Panc1 (cell line): ENCODE results near the gene COL4A2. TPM values are rescaled to one million over a fixed set of nuclear protein-coding genes. Genes with fewer than 3 reads are reported as not detected.

Experiments
- ATAC-seq: fragments of 200-7000 bp; cut with Tn5 transposase; 2 replicates; pipeline ENCODE4 v1.9.1; 2020; ENCODE audit warnings: mild to moderate bottlenecking, moderate library complexity
- BruUV-seq: library from RNA; stranded (reverse); fragments of 400-500 nt; replicated peaks from 2 replicates; lab custom pipeline; 2021; lab: Mats Ljungman, UMichigan
- CTCF ChIA-PET: fragments of 300-600 bp; sonication (Branson Sonifier 250); formaldehyde crosslinking; loops from one replicate; lab custom pipeline; 2022; ENCODE audit warnings: antibody characterized with exemption; lab: Charles Lee
- POLR2A ChIA-PET: fragments of 300-600 bp; sonication (Branson Sonifier 250); formaldehyde crosslinking; loops from one replicate; lab custom pipeline; 2022; ENCODE audit warnings: antibody characterized with exemption; lab: Charles Lee
- DNase-seq: peaks from one replicate; pipeline ENCODE4 v3.0.0-alpha.2; 2010; ENCODE audit warnings: low read depth, low spot score
- H3K27ac ChIP-seq: 2 replicates; pipeline ENCODE4 v1.5.1; 2011; ENCODE audit warnings: mild to moderate bottlenecking, low read length, inconsistent platforms
- H3K27me3 ChIP-seq: fragments of 200-500 bp; sonication (Bioruptor generic); 2 replicates; pipeline ENCODE4 v1.6.0; 2014; ENCODE audit warnings: low read length, inconsistent platforms; ENCODE audit not compliant: control insufficient read depth, insufficient read depth
- H3K36me3 ChIP-seq: fragments of 200-500 bp; sonication (Bioruptor generic); 2 replicates; pipeline ENCODE4 v1.5.1; 2014; ENCODE audit warnings: inconsistent platforms, mild to moderate bottlenecking, low read length, moderate library complexity; ENCODE audit not compliant: control insufficient read depth, insufficient read depth
- H3K4me1 ChIP-seq: 2 replicates; pipeline ENCODE4 v1.5.1; 2011; ENCODE audit warnings: inconsistent platforms, mild to moderate bottlenecking, low read length, moderate library complexity; ENCODE audit not compliant: control insufficient read depth, insufficient read depth
- H3K4me3 ChIP-seq, 2 experiments: 2 replicates each; pipeline ENCODE4 v1.5.1; 2011 to 2012; ENCODE audit warnings: low read depth in 2 of 2, low read length in 2 of 2, mild to moderate bottlenecking in 2 of 2, inconsistent platforms in 1 of 2, moderate library complexity in 1 of 2
- H3K9me3 ChIP-seq: fragments of 200-500 bp; sonication (Bioruptor generic); 2 replicates; pipeline ENCODE4 v1.5.1; 2014; ENCODE audit warnings: low read depth, mild to moderate bottlenecking, inconsistent platforms, low read length, moderate library complexity; ENCODE audit not compliant: control insufficient read depth, insufficient read depth
- POLR2AphosphoS5 ChIP-seq: IDR thresholded peaks from 2 replicates; pipeline ENCODE4 v1.6.1; 2012; ENCODE audit warnings: mild to moderate bottlenecking, low read depth, low read length, moderate library complexity
- SIN3A ChIP-seq: IDR thresholded peaks from 2 replicates; pipeline ENCODE4 v1.6.1; 2012; ENCODE audit warnings: low read depth, mild to moderate bottlenecking, low read length, moderate library complexity, borderline replicate concordance; ENCODE audit not compliant: insufficient read depth
- TCF7L2 ChIP-seq: IDR thresholded peaks from 2 replicates; pipeline ENCODE4 v1.6.1; 2011; ENCODE audit warnings: mild to moderate bottlenecking, low read depth, low read length, inconsistent platforms
- in situ Hi-C: cut with HindIII; loops from 2 replicates; pipeline ENCODE4 v1.10.0; 2016; ENCODE audit warnings: low sequenced_read_pairs, low pct_unique_long_range_greater_than_20kb
- intact Hi-C: fragments of 100-400 bp; cut with micrococcal nuclease; formaldehyde crosslinking; loops from one replicate; pipeline ENCODE4 v1.10.0; 2022; ENCODE audit not compliant: unreplicated experiment
- total RNA-seq: library from RNA; stranded (reverse); gene quantifications from one replicate; pipeline ENCODE4 v1.2.1, GENCODE V29; 2021; ENCODE audit not compliant: unreplicated experiment
- TF ChIP-seq, protein P1 (sequence below): fragments of 450-650 bp; IDR thresholded peaks from 2 replicates; pipeline ENCODE4 v1.5.1; 2017; ENCODE audit warnings: mild to moderate bottlenecking
- TF ChIP-seq, protein P2 (sequence below), 2 experiments: IDR thresholded peaks; 2 replicates each; pipeline ENCODE4 v1.6.1; 2011 to 2012; ENCODE audit warnings: low read depth in 2 of 2, control low read depth in 1 of 2, low read length in 1 of 2, mild to moderate bottlenecking in 1 of 2, moderate library complexity in 1 of 2; ENCODE audit not compliant: insufficient read depth in 1 of 2

COL4A2 gene
- total RNA-seq, 1 experiment from 2014 or later, result 3.0 TPM

DNA sequence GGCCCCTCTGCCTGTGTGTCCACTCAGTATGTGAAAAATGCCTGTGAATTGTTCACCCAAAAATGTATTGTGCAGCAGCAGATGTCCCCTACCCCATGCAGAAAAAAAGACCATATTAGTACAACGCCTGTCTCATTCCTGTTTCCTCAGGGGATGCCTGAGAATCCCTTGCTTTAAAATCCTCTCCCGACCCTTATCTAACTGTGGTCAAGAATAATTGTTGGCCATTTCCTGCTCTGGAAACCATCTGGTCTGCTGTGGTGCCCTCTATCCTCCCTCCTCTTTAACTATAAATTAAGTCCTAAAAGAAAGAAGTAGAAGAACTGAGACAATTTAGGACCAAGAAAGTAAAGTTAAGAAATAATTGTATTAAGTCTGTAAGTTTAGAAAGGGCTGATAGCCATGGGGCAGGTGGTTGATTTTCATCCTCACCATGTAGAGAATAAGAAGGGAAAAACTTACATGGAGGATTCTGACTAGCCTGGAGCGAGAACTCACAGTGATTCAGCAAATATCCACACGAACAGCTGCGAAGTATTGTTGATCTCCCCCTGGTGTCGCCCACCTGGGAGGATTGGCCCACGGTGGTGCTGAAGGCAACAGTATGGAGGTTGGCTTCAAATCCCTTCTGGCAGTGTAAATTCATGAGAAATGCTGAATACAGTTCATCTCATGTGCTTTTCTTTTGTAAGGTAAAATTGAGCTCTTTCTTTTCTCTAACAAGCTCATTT is 85.6 kb downstream of the COL4A2 start:
- Histone ChIP-seq H3K36me3 (no peaks in the 10 kb centered on the region), H3K9me3 (no peaks in the 10 kb centered on the region), H3K4me1 (no peaks in the 10 kb centered on the region), H3K27me3 (no peaks in the 10 kb centered on the region), H3K27ac (no peak overlapping the region), H3K4me3 (no peak overlapping the region)
- POLR2A ChIA-PET, result no interaction called here
- ATAC-seq (no peak), DNase-seq (no peak)
- no TSS peak for BruUV-seq
- CTCF ChIA-PET, result no interaction called here
- intact Hi-C loops, result no loop called here
- in situ Hi-C loops, result no loop called here
- TF ChIP-seq SIN3A (no peak), TCF7L2 (no peak), POLR2AphosphoS5 (no peak)
- TF ChIP-seq, protein P1, sequence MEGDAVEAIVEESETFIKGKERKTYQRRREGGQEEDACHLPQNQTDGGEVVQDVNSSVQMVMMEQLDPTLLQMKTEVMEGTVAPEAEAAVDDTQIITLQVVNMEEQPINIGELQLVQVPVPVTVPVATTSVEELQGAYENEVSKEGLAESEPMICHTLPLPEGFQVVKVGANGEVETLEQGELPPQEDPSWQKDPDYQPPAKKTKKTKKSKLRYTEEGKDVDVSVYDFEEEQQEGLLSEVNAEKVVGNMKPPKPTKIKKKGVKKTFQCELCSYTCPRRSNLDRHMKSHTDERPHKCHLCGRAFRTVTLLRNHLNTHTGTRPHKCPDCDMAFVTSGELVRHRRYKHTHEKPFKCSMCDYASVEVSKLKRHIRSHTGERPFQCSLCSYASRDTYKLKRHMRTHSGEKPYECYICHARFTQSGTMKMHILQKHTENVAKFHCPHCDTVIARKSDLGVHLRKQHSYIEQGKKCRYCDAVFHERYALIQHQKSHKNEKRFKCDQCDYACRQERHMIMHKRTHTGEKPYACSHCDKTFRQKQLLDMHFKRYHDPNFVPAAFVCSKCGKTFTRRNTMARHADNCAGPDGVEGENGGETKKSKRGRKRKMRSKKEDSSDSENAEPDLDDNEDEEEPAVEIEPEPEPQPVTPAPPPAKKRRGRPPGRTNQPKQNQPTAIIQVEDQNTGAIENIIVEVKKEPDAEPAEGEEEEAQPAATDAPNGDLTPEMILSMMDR, result no peak
- TF ChIP-seq, protein P2, sequence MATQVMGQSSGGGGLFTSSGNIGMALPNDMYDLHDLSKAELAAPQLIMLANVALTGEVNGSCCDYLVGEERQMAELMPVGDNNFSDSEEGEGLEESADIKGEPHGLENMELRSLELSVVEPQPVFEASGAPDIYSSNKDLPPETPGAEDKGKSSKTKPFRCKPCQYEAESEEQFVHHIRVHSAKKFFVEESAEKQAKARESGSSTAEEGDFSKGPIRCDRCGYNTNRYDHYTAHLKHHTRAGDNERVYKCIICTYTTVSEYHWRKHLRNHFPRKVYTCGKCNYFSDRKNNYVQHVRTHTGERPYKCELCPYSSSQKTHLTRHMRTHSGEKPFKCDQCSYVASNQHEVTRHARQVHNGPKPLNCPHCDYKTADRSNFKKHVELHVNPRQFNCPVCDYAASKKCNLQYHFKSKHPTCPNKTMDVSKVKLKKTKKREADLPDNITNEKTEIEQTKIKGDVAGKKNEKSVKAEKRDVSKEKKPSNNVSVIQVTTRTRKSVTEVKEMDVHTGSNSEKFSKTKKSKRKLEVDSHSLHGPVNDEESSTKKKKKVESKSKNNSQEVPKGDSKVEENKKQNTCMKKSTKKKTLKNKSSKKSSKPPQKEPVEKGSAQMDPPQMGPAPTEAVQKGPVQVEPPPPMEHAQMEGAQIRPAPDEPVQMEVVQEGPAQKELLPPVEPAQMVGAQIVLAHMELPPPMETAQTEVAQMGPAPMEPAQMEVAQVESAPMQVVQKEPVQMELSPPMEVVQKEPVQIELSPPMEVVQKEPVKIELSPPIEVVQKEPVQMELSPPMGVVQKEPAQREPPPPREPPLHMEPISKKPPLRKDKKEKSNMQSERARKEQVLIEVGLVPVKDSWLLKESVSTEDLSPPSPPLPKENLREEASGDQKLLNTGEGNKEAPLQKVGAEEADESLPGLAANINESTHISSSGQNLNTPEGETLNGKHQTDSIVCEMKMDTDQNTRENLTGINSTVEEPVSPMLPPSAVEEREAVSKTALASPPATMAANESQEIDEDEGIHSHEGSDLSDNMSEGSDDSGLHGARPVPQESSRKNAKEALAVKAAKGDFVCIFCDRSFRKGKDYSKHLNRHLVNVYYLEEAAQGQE (IDR thresholded peaks at IDR 0.05; ENCODE audit: insufficient read depth in 1 of 2, low read depth in 2 of 2, low read length in 1 of 2), result no peak

DNA sequence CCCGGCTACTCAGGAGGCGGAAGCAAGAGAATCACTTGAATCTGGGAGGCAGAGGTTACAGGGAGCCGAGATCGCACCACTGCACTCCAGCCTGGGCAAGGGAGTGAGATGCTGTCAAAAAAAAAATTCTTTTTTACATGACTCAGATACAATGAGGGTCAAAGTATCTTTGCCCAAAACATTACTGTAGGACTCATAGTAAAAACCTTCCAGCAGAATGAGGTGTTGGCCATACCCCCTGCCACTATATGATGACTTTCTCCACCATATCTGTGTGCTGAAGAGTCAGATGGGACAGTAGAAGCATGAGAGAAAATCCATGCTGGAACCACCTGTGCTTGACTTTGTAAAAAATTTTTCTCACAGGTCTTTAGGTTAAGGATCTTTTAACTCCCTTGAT is 86.7 kb downstream of the COL4A2 start:
- intact Hi-C loops (no loop called here), in situ Hi-C loops (no loop called here)
- ChIA-PET CTCF (no interaction called here), POLR2A (no interaction called here)
- no peaks in the 10 kb centered on the region for H3K27me3 ChIP-seq
- no peak overlapping the region for H3K4me3 ChIP-seq
- H3K4me1 ChIP-seq, result no peaks in the 10 kb centered on the region
- no TSS peak for BruUV-seq
- H3K27ac ChIP-seq, result no peak overlapping the region
- TF ChIP-seq SIN3A (no peak), TCF7L2 (no peak), POLR2AphosphoS5 (no peak)
- TF ChIP-seq, protein P2 (IDR thresholded peaks at IDR 0.05; ENCODE audit: insufficient read depth in 1 of 2, low read depth in 2 of 2, low read length in 1 of 2), result no peak
- TF ChIP-seq, protein P1, result no peak
- H3K36me3 ChIP-seq, result no peaks in the 10 kb centered on the region
- DNase-seq (no peak), ATAC-seq (no peak)
- H3K9me3 ChIP-seq, result no peaks in the 10 kb centered on the region
